ENCODE results near the gene YIPF5. TPM values are rescaled to one million over a fixed set of nuclear protein-coding genes. Genes with fewer than 3 reads are reported as not detected.

YIPF5 gene
- total RNA-seq, 4 donors from 2014 or later: 29.6 to 47.9 (median 39.8) TPM

DNA sequence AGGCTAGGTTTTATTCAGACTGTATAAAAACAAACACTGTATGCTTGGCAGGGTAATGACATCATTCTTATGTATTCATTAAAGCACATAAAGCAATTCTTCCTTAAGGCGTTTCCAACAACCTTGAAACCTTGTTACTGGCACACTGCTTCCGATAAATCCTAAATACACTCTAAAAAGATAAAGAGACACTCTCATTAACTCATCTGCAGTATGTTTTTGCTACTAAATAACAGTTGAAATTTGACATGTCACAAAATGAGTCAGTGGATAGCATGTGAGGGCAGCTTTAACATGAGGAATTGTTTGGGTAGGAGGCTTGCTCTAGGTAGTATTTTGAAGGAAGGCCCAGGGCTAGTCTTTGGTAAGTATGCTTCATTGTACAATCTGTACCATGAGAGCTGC, 13.7 kb downstream of the YIPF5 start:
- TF ChIP-seq, protein P1, sequence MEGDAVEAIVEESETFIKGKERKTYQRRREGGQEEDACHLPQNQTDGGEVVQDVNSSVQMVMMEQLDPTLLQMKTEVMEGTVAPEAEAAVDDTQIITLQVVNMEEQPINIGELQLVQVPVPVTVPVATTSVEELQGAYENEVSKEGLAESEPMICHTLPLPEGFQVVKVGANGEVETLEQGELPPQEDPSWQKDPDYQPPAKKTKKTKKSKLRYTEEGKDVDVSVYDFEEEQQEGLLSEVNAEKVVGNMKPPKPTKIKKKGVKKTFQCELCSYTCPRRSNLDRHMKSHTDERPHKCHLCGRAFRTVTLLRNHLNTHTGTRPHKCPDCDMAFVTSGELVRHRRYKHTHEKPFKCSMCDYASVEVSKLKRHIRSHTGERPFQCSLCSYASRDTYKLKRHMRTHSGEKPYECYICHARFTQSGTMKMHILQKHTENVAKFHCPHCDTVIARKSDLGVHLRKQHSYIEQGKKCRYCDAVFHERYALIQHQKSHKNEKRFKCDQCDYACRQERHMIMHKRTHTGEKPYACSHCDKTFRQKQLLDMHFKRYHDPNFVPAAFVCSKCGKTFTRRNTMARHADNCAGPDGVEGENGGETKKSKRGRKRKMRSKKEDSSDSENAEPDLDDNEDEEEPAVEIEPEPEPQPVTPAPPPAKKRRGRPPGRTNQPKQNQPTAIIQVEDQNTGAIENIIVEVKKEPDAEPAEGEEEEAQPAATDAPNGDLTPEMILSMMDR (IDR thresholded peaks at IDR 0.05; ENCODE audit: low read depth): no peak

DNA sequence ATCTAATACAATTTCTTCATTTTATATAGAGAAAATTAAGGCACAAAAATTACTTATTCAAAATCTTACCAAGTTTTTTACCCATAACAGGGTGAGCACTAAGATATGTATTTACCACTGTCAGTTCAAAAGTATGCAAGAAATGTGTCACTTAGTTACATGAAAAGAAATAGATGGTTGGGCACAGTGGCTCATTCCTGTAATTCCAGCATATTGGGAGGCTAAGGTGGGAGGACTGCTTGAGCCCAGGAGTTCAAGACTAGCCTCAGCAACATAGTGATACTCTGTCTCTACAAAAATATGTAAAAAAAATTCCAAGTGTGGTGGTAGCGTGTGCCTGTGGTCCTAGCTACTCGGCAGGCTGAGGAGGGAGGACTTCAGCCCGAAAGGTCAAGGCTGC, 19.4 kb downstream of the YIPF5 start:
- TF ChIP-seq, protein P1 (IDR thresholded peaks at IDR 0.05; ENCODE audit: low read depth): no peak

- TF ChIP-seq, protein P1 (IDR thresholded peaks at IDR 0.05; ENCODE audit: low read depth): no peak
Observed at GRCh38 chr5:144144956-144145751, 25.3 kb downstream of the YIPF5 start.

GRCh38 chr5:144143625-144144024, 26.8 kb downstream of the YIPF5 start:
- TF ChIP-seq, protein P1 (IDR thresholded peaks at IDR 0.05; ENCODE audit: low read depth): no peak

DNA sequence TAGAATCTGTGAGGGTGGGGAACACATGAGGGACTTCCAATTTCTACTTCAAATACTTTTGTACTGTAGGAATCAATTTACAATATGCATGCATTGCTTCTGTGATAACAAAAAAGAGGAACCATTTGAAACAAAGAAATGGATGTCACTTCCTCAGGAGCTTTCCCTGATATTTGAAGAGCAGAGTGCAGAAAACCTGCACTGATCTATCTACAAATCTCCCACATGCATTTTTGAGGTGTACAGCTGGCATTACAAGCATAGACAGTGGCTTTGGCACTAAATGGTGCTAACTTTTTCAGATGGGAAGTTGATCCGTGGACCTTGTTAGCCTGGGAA, 27.7 kb downstream of the YIPF5 start:
- TF ChIP-seq, protein P1 (IDR thresholded peaks at IDR 0.05; ENCODE audit: low read depth): no peak

GRCh38 chr5:144142139-144142823, 28.2 kb downstream of the YIPF5 start:
- TF ChIP-seq, protein P1 (IDR thresholded peaks at IDR 0.05; ENCODE audit: low read depth): no peak

GRCh38 chr5:144141585-144141984, 28.9 kb downstream of the YIPF5 start:
- TF ChIP-seq, protein P1 (IDR thresholded peaks at IDR 0.05; ENCODE audit: low read depth): no peak

Measured in subcutaneous adipose tissue (tissue), 4 donors.